GM19328 (cell line): ENCODE measurements around the gene OR2S2.
"Not testable (repeated sequence)": the region's sequence is repeated elsewhere in the genome, so short reads cannot be mapped to it uniquely, and the experiment has no call there.

Source experiments
- ATAC-seq: cut with Tn5 transposase; IDR thresholded peaks from one replicate; pipeline ENCODE4 v1.9.1; 2021; ENCODE audit warnings: mild to moderate bottlenecking, moderate library complexity; ENCODE audit not compliant: unreplicated experiment

OR2S2 gene, protein sequence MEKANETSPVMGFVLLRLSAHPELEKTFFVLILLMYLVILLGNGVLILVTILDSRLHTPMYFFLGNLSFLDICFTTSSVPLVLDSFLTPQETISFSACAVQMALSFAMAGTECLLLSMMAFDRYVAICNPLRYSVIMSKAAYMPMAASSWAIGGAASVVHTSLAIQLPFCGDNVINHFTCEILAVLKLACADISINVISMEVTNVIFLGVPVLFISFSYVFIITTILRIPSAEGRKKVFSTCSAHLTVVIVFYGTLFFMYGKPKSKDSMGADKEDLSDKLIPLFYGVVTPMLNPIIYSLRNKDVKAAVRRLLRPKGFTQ

GRCh38 chr9:35958104-35958837 is at the start of gene OR2S2:
TSS of gene OR2S2 (minus strand) at chr9:35958154. CDS start at chr9:35958098, 56 bp downstream.
- ATAC-seq, result no peak

- no peak for ATAC-seq
Observed at GRCh38 chr9:36007316-36007708, 49.4 kb upstream of the OR2S2 start.

DNA sequence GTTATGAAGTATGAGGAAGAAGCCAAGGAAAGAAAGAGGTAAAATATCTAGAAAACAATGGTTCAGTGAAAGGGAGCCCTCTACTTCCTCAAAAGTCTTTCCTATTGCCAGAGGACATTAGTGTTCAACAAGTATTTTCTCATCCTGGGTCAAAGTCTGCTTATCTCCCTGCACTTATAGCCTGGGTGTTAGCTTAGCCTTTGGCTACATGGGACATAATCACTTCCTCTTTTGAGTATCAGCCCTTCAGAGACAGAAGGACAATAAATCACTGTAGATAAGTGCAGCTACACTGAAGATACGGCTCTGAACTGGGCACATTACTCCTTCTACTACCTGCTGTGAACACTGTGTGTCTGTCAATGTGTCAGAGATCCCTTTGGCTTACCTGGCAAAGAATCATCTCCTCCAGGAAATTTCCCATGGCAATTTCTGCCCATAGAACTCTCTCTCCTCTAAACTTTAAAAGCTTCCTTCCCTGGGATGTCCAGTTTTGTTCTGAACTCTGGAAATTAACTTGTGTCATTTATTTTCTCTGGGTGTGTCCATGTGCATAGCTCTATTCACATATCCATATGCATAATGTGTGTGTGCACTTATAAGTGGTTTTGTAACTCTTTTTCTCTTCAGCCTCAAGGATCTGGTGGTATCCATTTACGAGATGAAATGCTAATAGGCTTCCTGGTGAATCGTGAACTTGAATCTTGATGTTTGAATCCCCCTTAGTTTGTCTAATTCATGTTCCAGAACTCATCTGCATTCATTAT is 48.8 kb upstream of the OR2S2 start:
- no peak for ATAC-seq

GRCh38 chr9:36005891-36006290 is 47.9 kb upstream of the OR2S2 start:
- ATAC-seq, result no peak

- ATAC-seq, result no peak
Observed at GRCh38 chr9:35998333-35998732, 40.4 kb upstream of the OR2S2 start.

- not testable (repeated sequence) for ATAC-seq
Observed at GRCh38 chr9:35997016-35997415, 39.1 kb upstream of the OR2S2 start.

DNA sequence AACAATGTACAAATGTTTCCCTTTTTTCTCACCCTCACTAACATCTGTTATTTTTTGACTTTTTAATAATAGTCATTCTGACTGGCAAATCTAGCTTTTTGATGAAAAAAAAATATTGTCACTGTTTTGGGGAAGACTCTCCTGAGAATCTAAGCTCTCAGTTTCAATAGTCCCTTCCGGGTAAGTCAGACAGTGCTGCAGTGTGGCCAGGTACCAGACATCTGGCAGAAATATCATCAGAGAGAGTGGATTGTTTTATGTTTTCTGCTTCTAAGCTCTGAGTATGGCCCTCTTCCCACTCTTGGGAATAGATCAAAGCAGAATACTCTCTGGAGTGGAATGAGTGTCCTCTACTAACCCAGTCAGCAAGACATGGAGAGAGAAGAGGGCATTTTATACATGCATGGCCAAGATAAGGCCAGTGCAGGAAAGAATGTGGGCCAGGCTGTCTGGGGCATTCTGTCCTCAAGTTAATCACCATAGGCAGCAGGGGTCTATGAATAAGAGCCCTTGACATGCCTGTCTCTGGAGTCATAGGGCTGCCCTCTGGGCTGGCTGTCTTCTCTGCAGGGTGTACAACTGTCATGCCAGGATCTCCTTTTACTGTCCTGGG is 38.5 kb upstream of the OR2S2 start:
- ATAC-seq, result no peak

DNA sequence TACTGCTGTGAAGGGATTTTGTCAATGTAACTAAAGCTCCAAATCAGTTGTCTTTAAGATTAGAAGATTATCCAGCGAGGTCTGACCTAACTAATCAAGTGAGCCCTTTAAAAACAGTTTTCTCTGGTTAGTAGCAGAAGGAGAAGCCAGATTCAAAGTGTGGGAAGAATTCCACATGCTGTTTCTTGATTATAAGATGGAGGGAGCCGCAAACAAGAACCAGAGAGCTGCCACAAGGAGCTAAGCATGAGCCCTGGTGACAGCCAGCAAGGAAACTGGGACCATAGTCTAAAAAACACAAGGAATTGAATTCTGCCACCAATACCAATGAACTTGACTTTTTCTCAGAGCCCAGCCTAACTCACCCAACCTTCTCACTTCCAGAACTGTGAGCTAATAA is 37.0 kb upstream of the OR2S2 start:
- no peak for ATAC-seq

DNA sequence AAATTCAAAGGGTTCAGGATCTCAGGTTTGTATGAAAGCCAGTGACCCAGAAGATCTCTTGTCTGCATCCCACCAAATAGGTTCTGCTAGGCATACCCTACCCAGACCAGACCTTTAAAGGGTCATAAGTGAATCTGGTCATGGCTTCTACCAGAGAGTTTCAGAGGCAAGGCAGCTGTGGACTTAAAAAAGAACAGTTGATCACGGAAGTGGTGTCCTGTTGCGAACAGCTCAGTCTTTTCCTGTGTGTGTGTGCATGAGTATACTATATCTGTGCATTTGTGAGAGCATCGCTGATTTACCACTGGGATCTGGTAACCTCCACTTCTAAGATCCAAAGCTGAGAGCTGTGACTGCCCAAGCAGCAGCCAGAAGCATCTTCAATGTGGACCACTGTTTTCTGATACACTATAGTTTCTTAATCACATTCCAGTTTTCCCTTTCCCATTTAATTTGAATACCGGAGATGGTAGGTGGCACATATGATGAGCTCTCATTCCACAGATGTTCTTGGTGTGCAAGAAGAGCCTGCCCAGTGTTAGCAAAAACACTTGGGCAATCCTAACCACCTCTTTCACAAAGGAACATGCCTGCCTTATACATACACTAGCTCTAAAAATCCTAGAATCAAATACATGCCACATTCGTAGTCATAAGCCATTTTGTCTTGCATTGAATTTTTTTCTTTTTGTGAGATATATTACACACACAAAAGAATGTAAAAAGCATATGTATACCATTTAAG is 36.2 kb upstream of the OR2S2 start:
- no peak for ATAC-seq

DNA sequence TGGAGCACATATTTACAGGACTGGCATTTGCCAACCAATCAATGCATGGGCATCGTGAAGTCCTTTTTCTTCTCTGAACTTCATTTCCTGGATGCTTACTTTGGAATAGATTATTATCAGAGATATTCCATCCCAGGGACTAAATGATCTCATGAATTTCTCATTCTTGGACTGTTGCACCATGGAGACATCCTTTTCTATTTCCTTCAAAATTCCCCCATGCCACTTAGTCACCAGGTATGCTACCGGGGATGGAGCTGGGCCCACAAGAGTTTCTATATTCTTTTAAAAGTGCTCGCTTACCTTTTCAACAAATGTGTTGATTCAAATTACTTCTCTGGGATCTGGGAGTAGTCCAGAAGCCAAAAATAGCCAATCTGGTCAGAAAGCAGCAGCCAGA is 35.2 kb upstream of the OR2S2 start:
- ATAC-seq, result not testable (repeated sequence)

- no peak for ATAC-seq
Observed at GRCh38 chr9:35990155-35990554, 32.2 kb upstream of the OR2S2 start.

DNA sequence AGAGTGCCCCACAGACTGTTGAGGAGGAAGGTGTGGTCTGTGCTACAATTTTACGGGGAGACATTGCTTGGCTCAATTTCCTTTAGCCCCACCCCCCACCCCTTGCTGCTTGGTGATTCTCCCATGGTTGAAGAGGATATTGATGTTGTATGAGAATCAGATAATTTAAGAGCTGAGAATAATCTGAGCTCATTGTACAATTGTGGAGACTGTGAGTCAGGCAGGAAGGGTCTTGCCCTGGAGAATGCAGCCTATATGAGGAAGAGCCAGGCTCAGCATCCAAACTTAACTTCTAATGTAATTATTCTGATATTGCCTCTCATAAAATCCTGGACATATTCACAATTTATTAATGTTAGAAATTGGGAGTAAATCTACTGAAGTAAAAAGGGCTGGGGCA is 26.1 kb upstream of the OR2S2 start:
- ATAC-seq, result no peak

DNA sequence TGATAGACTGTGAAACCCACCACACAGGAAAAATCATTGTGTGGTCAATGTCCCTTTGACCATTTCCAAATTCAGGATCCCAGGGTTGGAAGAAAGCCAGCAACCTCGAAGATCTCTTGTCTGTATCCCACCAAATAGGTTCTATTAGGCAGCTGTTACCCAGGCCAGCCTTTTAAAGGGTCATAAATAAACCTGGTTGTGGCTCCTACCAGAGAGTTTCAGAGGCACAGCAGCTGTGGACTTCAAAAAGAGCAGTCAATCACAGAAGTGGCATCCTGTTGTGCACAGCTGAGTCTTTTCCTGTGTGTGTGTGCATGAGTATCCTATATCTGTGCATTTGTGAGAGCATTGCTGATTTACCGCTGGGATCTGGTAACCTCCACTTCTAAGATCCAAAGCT is 23.7 kb upstream of the OR2S2 start:
- no peak for ATAC-seq

DNA sequence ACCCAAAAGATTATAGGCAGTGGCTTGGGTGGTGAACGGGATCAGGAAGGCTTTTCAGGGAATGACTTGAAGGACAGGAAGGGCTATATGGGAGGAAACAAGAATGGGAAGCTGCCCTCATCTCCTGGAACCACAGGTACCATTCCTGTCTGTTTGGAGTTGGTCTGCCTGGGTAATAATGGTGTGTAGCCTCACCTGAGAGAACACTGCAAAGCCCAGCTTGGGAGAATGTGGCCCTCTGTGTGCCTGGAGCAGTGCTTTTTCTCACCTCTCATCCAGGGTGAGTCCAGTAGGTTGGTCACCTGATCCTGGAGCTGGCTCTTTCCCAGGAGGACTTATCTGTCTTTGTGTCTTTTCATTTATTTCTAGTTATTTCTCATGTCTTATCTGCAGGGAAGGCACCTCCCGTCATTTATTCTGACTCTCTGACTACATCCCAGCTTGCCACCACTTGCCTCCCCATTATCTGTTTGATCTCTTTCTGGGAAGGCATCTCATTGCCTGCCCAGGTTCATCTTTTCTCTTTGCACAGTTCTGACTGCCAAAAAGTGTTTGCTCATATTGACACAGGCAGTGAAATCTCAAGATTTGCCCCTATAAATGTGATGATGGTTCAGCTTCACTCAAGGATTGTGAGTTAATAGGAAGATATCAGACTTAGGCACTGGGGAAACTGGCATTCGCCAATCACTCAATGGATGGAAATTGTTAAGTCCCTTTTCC is 22.5 kb upstream of the OR2S2 start:
- no peak for ATAC-seq

- ATAC-seq, result no peak
Observed at GRCh38 chr9:35978792-35979191, 20.8 kb upstream of the OR2S2 start.

- ATAC-seq, result no peak
Observed at GRCh38 chr9:35976726-35977125, 18.8 kb upstream of the OR2S2 start.

GRCh38 chr9:35974800-35975199 is 16.8 kb upstream of the OR2S2 start:
- no peak for ATAC-seq

- no peak for ATAC-seq
Observed at GRCh38 chr9:35972093-35972492, 14.1 kb upstream of the OR2S2 start.

GRCh38 chr9:35967042-35967441 is 9.1 kb upstream of the OR2S2 start:
- no peak for ATAC-seq

GRCh38 chr9:35966433-35966832 is 8.5 kb upstream of the OR2S2 start:
- ATAC-seq, result no peak
